ENCODE data around the gene TICRR. TPM values are rescaled to one million over a fixed set of nuclear protein-coding genes. Genes with fewer than 3 reads are reported as not detected.

TICRR gene
- total RNA-seq, 1 experiment from 2014 or later = 6.2 TPM

DNA sequence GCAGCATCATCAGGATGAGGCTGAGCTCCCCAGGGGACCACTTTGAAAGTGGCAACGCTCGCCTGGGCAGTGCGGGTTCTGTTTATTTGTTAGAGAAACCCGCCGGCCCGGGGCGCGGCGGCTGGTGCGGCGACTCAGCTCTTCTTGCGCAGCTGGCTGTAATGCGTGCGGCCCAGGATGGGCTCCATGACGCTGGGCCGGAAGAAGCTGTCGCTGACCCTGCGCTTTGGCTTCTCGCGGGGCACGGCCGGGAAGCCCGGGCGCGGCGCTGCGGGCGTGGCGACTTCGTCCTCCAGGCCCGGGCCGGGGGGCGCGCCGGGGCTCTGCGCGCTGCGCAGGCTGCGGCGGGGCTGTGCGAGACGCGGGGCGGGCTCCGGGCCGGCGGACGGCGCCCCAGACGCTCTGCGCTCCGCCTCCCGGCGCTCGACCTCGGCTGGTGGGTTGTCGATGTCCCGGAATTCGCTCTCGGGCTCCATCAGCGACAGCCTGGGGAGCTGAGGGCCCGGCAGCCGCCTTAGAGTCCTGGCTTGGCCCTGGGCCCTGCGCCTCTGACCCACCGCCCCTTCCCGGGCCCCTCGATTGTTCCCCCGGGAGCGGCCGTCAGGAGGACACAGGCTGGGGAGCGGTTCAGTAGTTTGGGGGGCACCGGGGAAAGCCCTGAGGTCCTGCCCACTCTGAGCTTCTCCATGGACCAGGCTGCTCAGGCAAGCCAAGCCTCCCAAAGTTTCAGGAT, 90.3 kb downstream of the TICRR start:
- DNase-seq (ENCODE audit: low read depth) = no peak
- in situ Hi-C loops (cut with HindIII; ENCODE audit: low pct_unique_long_range_greater_than_20kb, low sequenced_read_pairs) = no loop called here

DNA sequence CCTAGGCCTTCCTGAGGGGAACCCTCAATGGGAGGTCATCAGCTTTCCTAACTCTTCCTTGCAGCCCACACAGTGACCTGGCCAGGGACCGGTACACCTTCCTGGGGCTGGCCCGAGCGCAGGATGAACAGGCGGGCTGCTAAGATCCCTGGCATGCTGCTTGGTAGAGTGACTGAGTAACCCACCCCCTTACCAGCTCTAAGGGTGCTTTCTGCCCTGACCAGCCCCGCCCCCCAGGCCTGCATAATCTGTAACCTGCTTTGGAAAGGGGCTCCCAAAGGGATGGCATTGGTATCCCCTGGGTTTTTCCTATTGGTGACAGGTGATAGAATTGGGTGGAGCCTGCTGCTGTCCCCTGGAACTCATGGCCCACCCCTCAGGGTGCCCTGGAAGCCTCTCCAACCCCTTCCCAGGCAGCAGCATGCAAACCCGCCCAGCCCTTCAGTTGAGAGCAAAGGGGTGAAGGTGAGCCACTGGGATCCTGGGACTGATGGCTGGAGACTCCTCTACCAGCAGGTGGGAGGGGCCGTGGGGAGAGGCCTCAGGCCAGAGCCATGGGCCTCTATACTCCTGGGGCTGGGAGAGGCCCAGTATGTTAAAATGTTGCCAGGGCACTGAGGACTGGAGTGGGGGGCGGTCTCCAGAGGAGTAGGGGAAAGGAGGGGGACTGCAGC, 91.1 kb downstream of the TICRR start:
- in situ Hi-C loops (cut with HindIII; ENCODE audit: low pct_unique_long_range_greater_than_20kb, low sequenced_read_pairs) = no loop called here
- no peak for DNase-seq (ENCODE audit: low read depth)

DNA sequence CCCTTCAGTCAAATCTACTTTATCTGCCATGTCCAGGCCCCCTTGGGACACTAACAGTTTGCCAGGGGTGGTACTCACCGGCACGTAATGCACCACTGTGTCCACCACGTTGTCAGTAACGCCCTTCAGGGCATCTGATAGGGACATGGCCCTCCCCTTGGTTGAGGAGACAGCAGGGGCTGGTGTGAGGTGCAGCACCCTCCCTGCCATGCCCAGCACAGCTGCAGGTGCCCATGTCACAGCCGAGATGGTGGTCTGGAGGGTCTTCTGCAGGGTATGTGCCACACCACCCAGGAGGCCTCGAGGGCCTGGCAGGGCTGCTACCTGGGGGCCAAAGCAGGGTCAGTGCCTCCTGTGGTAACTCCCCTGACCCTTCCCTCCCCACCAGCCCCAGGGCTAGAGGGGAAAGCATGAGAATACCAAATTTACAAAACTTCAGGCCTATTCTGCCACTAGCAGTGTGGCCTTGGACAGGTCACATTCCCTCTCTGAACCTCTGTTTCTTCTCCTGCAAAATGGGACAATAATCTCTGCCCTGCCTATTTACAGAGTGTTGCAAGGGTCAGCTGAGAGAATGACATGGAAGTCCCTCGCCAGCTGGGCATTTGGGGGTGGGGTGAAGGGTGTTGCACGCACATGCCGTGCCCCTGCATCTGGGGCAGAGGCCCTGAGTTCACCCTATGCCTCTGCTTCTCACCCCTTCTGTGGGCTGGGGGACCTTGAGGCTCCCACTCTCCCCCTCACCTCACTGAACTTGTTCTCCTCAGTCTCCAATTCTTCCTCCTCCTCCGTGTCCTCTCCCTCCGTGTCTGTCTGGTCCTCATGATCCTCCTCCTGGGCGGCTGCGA, 91.8 kb downstream of the TICRR start:
- in situ Hi-C loops (cut with HindIII; ENCODE audit: low pct_unique_long_range_greater_than_20kb, low sequenced_read_pairs) = no loop called here
- DNase-seq (ENCODE audit: low read depth) = no peak

DNA sequence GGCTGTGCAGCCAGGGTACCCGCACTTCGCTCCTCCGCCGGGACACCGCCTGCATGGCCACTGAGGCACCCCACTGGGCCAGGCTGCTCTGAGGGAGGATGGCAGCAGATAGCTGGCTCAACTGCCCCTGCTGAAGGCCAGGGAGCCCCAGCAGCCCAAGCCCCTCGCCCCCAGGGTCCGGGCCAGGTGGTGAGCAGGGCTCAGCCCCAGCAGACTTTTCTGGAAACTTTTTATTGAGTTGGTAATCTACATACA, 92.4 kb downstream of the TICRR start:
- in situ Hi-C loops (cut with HindIII; ENCODE audit: low pct_unique_long_range_greater_than_20kb, low sequenced_read_pairs) = no loop called here
- DNase-seq (ENCODE audit: low read depth) = no peak

DNA sequence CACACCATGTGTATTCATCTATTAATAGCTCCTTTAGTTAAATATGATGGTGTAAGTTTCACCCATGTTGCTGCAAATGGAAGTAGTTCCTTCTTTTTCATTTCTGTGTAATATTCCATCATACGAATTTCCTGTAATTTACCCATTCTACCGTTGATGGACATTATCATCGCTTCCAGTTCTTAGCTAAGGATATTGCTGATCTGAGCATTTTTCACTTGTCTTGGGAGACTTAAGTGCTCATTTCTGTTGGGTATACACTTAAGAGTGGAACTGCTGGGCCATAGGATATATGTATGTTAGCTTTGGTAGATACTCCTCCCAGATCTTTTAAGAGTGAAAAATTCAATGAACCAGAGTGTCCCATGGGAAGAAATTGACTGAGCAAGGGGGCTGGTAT, 92.9 kb downstream of the TICRR start:
- in situ Hi-C loops (cut with HindIII; ENCODE audit: low pct_unique_long_range_greater_than_20kb, low sequenced_read_pairs) = no loop called here
- DNase-seq (ENCODE audit: low read depth) = no peak

DNA sequence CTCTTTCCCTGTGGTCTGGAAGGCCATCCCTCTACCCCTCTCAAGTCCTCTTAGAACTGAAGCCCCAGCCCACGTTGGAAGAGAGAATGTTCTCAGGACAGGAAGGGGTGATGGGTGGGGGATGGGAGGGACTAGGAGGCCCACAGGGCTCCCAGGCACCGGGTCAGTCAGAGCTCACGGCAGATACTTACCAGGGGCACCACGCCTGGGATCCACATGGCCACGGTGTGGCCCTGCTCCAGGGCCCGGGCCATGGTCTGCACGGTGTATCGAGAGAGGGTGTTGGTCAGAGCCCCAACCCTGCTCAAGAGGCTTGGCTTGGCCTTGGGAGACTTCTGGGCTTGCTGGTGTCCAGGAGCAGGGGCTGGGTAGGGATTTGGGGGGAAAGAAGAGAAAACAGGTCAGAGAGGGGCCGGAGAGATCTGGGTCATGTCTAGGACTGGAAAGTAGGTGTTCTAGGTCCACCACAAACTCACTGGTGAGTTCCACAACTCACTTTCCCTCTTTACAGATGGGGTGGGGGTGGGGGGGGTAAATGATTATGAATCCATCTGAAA, 94.1 kb downstream of the TICRR start:
- DNase-seq (ENCODE audit: low read depth) = no peak
- in situ Hi-C loops (cut with HindIII; ENCODE audit: low pct_unique_long_range_greater_than_20kb, low sequenced_read_pairs) = no loop called here

DNA sequence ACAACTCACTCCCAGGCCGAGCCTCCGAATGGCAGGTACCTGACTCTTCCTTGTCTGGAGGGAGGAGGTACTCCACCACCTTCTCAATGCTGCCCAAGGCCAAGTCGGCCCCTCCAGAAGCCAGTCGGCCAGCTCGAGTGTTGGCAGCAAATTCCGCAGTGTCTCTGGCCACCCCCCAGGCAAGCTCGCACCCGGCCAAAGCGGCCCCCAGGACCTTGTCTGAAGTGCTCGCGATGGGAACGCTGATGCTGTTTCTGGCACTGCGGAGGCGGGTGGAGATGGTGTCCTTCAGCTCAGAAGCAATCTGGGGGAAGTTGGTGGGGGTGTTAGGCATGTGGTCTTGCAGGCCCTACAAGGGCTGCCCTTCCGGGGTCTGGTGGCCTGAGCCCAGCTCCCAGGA, 94.7 kb downstream of the TICRR start:
- in situ Hi-C loops (cut with HindIII; ENCODE audit: low pct_unique_long_range_greater_than_20kb, low sequenced_read_pairs) = no loop called here
- DNase-seq (ENCODE audit: low read depth) = no peak

DNA sequence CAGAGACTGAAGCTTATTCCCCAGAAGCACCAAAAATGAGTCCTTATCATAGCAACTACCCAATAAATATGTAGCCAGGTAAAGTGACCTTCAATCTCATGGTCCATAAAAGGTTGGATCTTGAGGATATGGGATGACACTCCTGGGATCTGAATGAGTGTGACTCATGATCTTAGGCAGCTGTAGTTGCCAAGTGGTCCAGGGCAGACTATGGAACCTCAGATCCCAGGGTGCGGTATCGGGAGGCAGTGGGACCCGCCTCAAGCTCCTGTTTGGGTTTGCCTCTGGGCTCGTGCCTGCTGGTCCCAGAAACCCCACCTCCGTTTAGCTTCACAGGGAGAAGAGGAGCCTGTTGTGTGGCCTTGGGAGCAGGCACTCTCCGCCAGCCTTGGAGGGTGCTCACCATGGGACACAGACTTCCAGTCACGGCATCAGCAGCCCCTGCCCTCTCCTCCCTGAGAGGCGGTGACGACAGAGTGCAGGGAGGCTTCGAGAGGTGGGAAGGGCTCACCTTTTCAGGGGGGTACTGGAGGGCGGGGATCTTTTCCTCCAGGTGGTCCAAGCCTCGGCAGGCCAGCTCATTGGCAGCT, 95.8 kb downstream of the TICRR start:
- in situ Hi-C loops (cut with HindIII; ENCODE audit: low pct_unique_long_range_greater_than_20kb, low sequenced_read_pairs) = no loop called here

DNA sequence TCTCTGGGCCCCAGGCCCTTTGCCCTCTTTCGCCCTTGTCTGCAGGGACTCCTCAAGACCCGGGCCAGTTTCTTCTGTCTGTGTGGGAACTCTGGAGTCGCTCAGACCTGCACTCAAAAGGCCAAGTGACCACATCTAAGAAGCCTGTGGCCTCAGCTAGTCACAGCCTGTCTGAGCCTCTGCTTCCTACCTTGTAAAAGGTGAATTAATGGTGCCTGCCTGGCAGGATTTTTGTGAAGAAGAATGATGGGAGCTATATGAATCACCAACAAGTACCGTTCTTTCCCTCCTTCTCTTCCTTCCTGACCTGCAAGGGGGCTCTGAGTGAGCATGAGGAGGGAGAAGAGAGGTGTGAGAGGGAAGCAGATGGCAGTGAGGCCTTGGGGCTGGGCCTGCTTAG, 96.4 kb downstream of the TICRR start:
- in situ Hi-C loops (cut with HindIII; ENCODE audit: low pct_unique_long_range_greater_than_20kb, low sequenced_read_pairs) = no loop called here
- DNase-seq (ENCODE audit: low read depth) = no peak

More for the DNA sequence above, 95.8 kb downstream of the TICRR start:
- DNase-seq (ENCODE audit: low read depth) = no peak

DNA sequence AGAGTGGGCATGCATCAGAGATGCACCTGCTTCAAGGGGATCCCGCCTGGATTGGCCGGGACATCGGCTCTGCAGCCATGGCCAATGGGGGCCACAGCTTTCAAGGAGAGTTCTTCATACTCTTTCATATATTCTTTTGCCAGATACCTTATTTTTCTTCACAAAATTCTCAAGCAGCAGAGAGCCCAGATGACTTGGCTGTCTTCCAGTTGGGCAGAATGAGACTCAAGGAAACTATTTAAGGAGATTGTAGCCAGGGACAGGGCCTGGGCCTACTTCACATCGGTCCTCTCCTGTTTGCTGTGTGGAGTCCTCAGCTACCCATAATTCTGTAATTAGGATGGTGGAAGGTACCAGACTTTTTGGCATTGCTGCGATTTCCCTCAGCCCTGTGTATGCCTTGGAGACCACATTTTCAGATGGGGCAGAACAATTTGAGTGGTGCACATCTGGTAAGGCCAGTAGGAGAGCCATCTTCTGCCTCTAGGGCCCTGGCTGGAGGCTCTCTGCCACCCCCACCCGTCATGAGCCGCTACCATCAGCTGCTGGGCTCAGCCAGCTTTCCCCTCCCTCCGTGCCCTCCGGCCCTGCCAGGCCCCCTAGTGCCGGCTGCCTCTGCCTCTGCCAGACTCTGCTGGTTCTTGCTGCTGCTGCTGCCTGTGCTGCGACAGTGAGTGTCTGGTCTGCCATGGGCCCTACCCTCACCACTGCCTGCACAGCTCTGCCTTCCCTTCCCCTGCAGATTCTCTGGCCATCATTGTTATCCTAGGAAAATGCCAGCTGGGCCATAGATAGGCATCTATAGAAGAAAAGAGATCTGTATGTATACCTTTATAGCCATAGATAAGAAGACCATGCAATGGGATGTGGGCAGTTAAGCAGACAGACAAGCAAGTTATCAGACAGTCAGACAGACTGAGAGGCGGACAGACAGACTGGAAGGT, 97.2 kb downstream of the TICRR start:
- no peak for DNase-seq (ENCODE audit: low read depth)
- in situ Hi-C loops (cut with HindIII; ENCODE audit: low pct_unique_long_range_greater_than_20kb, low sequenced_read_pairs) = no loop called here

DNA sequence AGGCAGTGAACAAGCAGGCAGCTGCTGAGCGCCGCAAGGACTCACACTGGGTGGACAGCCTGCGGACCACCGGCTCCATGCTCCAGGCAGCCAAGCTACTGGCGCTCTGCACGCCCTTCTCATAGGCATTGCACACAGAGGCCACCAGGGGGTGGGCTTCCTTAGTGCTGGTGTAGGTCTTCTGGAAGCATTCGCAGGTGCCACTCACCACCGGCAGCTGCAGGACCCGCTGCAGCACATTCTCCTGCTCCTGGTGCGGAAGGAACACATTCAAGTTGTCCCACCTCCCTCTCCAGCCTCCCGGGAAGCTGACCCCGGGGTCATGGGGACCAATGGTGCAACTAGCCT, 97.9 kb downstream of the TICRR start:
- DNase-seq (ENCODE audit: low read depth) = no peak
- in situ Hi-C loops (cut with HindIII; ENCODE audit: low pct_unique_long_range_greater_than_20kb, low sequenced_read_pairs) = no loop called here

DNA sequence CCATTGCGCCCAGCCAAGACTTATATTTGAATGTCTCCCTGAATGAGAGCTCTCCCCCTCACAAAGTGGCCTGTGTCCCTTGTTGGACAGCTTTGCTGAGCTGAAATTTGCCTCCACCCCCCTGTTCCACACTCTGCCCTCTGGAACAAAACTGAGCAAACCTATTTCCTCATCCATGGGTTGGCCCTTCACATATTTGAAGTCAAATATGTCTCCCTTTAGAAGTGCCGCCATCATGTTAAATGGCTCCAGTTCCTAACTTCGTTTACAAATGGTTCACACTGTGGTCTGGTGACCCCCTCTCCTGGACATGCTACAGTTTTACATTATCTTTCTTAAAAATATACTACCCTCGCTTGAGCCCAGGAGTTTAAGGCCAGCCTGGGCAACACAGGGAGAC, 99.3 kb downstream of the TICRR start:
- in situ Hi-C loops (cut with HindIII; ENCODE audit: low pct_unique_long_range_greater_than_20kb, low sequenced_read_pairs) = no loop called here
- no peak for DNase-seq (ENCODE audit: low read depth)

DNA sequence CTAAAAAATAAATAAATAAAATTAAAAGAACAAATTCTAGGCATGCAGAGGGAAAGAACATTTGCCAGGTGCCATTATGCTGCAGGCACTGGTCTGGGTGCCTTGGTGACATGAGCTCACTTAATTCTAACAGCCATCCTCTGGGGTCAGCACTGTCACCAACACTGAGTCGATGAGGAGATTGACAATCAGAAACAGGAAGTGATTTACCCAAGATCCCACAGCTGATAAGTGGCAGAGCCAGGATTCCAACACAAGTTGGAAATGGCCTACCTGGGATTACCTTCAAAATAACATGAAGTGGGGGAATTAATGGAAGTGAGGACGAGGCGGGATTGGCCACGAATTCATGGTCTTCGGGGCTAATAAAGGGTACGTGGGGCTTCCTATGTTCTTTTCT, 100.3 kb downstream of the TICRR start:
- DNase-seq (ENCODE audit: low read depth) = no peak
- in situ Hi-C loops (cut with HindIII; ENCODE audit: low pct_unique_long_range_greater_than_20kb, low sequenced_read_pairs) = no loop called here

DNA sequence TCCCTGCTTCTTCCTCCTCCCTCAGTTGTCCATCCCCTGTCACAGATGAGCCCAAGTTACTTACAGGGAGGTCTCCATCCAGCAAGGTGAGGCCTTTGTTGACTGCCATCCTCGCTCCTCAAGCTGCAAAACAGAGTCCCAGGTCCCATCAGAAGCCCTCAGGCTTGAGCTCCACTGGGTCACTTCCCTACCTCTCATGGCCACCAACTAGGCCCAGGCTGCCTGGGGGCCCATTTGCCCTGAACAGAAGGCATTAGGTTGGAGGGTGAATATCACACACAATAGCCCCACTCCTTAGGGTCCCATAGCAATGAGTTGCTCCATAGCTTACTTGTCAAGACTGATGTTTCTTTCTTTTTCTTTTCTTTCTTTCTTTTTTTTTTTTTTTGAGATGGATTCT, 102.1 kb downstream of the TICRR start:
- in situ Hi-C loops (cut with HindIII; ENCODE audit: low pct_unique_long_range_greater_than_20kb, low sequenced_read_pairs) = no loop called here
- DNase-seq (ENCODE audit: low read depth) = no peak
